Activated CD8-positive, alpha-beta T cell treated with anti-CD3 and anti-CD28 coated beads for 36 hours (primary cell): Measurements from ENCODE around the gene GREM1. TPM values are rescaled to one million over a fixed set of nuclear protein-coding genes. Genes with fewer than 3 reads are reported as not detected.

Experiments used
- ATAC-seq: fragments of 200-7000 bp; cut with Tn5 transposase; one replicate; pipeline ENCODE4 v1.10.0; 2021; ENCODE audit warnings: mild to moderate bottlenecking, moderate library complexity
- CTCF ChIA-PET: fragments of 350-600 bp; sonication (Branson Sonifier 250); formaldehyde crosslinking; loops from one replicate; lab custom pipeline; 2021; ENCODE audit warnings: antibody characterized with exemption; lab: Charles Lee
- POLR2A ChIA-PET: fragments of 350-600 bp; sonication (Branson Sonifier 250); formaldehyde crosslinking; loops from one replicate; lab custom pipeline; 2021; ENCODE audit warnings: antibody characterized with exemption; lab: Charles Lee
- DNase-seq: peaks from one replicate; pipeline ENCODE4 v3.0.0-alpha.2; 2020
- H3K27ac Mint-ChIP-seq: one replicate; pipeline ENCODE4 v1.8.0; 2021; ENCODE audit warnings: mild to moderate bottlenecking, mixed read lengths
- H3K27me3 Mint-ChIP-seq: one replicate; pipeline ENCODE4 v1.8.0; 2021; ENCODE audit warnings: mixed read lengths
- H3K36me3 Mint-ChIP-seq: one replicate; pipeline ENCODE4 v1.8.0; 2021; ENCODE audit warnings: low read depth, mixed read lengths
- H3K4me1 Mint-ChIP-seq: one replicate; pipeline ENCODE4 v1.8.0; 2021; ENCODE audit warnings: low read depth, mixed read lengths
- H3K4me3 Mint-ChIP-seq: one replicate; pipeline ENCODE4 v1.8.0; 2021; ENCODE audit warnings: mild to moderate bottlenecking, moderate library complexity, mixed read lengths
- H3K9me3 Mint-ChIP-seq: one replicate; pipeline ENCODE4 v1.8.0; 2021; ENCODE audit warnings: mixed read lengths
- intact Hi-C: fragments of 100-400 bp; cut with micrococcal nuclease; formaldehyde crosslinking; loops from one replicate; pipeline ENCODE4 v1.10.0; 2022
- total RNA-seq, 2 experiments: library from RNA; stranded (reverse); gene quantifications; one replicate each; pipeline ENCODE4 v1.2.3, GENCODE V29; 2021
- TF ChIP-seq, protein P1 (sequence below): fragments of 200-600 bp; IDR thresholded peaks from one replicate; pipeline ENCODE4 v1.8.0; 2022; ENCODE audit warnings: antibody characterized with exemption, mild to moderate bottlenecking

The GREM1 gene
- total RNA-seq, 2 experiments from 2014 or later, result not detected

DNA sequence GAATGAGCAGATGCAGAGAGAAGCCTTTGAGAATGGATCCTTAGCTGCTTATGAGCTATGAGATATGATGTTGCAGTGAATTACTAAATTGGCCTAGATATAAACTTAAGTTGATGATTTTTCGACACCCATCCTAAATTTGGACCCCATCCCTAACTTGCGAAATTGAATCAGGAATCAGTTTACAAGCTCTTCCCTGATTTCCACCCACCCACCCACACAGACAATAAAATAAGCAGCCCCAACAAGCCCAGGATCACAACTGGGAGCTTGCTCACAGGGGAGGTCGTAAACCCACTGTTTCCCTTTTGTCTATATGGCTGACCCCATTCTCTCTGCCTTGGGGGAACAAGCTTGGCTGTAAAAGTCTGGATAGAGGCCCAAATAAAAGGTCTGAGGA, 57.3 kb downstream of the GREM1 start:
- no peaks in the 10 kb centered on the region for H3K4me1 Mint-ChIP-seq
- POLR2A ChIA-PET, result no interaction called here
- no peaks in the 10 kb centered on the region for H3K9me3 Mint-ChIP-seq
- DNase-seq, result no peak
- no peaks in the 10 kb centered on the region for H3K36me3 Mint-ChIP-seq
- H3K27ac Mint-ChIP-seq, result no peak overlapping the region
- intact Hi-C loops, result no loop called here
- TF ChIP-seq, protein P1, sequence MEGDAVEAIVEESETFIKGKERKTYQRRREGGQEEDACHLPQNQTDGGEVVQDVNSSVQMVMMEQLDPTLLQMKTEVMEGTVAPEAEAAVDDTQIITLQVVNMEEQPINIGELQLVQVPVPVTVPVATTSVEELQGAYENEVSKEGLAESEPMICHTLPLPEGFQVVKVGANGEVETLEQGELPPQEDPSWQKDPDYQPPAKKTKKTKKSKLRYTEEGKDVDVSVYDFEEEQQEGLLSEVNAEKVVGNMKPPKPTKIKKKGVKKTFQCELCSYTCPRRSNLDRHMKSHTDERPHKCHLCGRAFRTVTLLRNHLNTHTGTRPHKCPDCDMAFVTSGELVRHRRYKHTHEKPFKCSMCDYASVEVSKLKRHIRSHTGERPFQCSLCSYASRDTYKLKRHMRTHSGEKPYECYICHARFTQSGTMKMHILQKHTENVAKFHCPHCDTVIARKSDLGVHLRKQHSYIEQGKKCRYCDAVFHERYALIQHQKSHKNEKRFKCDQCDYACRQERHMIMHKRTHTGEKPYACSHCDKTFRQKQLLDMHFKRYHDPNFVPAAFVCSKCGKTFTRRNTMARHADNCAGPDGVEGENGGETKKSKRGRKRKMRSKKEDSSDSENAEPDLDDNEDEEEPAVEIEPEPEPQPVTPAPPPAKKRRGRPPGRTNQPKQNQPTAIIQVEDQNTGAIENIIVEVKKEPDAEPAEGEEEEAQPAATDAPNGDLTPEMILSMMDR, result no peak
- ATAC-seq, result no peak
- CTCF ChIA-PET, result no interaction called here
- H3K27me3 Mint-ChIP-seq, result peaks cover 7% of the 10 kb centered on the region
- no peak overlapping the region for H3K4me3 Mint-ChIP-seq

DNA sequence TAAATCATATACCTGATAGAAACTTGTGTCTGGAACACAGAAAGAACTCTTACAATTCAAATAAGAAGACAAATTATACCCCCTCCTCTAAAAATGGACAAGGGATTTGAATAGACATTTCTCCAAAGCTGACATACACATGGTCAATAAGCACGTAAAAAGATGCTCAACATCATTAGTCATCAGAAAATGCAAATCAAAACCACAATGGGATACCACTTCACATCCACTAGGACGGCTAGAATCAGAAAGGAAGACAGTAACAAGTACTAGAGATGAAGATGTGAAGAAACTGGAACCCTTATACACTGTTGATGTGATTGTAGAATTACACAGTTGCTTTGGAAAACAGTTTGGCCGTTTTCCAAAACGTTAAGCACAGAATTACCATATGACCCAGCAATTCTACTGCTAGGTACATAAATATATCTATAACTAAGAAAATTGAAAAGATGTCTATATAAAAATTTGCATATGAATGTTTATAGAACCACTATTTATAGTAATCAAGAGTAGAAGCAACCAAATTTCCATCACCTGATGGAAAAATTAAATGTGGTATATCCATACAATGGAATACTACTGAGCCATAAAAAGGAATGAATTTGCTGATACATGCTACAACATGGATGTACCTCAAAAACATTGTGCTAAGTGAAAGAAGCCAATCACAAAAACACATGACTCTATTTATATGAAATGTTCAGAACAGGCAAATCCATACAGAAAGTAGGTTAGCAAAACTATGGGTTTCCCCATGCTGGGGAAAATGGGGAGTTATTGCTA, 60.8 kb downstream of the GREM1 start:
- POLR2A ChIA-PET, result no interaction called here
- Mint-ChIP-seq H3K4me3 (no peak overlapping the region), H3K36me3 (no peaks in the 10 kb centered on the region), H3K9me3 (no peaks in the 10 kb centered on the region), H3K4me1 (no peaks in the 10 kb centered on the region), H3K27ac (no peak overlapping the region), H3K27me3 (peaks cover 9% of the 10 kb centered on the region)
- CTCF ChIA-PET, result no interaction called here
- DNase-seq (no peak), ATAC-seq (no peak)
- TF ChIP-seq, protein P1, result no peak
- intact Hi-C loops, result no loop called here

DNA sequence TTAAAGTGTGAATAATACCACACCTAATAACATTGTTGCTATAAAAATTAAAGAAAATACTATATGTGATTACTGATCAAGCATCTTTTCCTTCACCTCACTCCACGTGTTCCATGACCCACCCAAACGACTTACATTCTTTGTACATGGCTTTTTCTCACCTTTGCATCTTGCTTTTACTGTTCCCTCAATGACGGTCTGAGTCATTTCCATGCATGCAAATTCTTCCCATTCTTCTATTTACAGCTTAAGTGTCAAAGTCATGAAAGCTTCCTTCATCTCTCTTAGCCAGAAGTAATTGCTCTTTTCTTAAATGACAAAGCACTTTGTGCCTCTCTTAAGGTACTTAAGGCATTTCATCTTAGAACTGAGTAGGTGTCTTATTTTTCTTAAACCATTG, 64.0 kb downstream of the GREM1 start:
- DNase-seq (no peak), ATAC-seq (no peak)
- CTCF ChIA-PET, result no interaction called here
- H3K4me3 Mint-ChIP-seq, result no peak overlapping the region
- H3K27me3 Mint-ChIP-seq, result peaks cover 7% of the 10 kb centered on the region
- intact Hi-C loops, result no loop called here
- H3K36me3 Mint-ChIP-seq, result no peaks in the 10 kb centered on the region
- H3K4me1 Mint-ChIP-seq, result no peaks in the 10 kb centered on the region
- POLR2A ChIA-PET, result no interaction called here
- TF ChIP-seq, protein P1, result no peak
- no peak overlapping the region for H3K27ac Mint-ChIP-seq
- H3K9me3 Mint-ChIP-seq, result no peaks in the 10 kb centered on the region

DNA sequence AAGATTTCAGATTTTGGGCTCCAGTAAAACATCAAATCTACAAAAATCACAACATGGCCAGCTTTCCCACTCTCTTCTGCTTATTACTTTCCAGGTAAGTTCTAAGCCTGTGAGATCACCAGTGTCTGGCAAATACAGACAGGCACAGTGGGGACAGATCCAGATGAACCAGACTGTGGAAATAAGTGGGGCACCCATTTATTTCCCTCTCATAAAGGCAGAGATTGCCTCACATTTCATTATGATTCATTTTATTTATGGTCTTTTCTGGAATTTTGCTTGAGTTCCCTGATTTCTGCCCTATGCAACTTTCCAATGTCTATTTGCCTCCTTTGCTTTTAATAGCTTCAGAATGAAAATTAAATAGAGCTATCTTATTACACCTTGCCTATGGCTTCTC, 66.8 kb downstream of the GREM1 start:
- ChIA-PET POLR2A (no interaction called here), CTCF (no interaction called here)
- Mint-ChIP-seq H3K27ac (no peak overlapping the region), H3K4me3 (no peak overlapping the region), H3K9me3 (no peaks in the 10 kb centered on the region), H3K36me3 (no peaks in the 10 kb centered on the region), H3K4me1 (no peaks in the 10 kb centered on the region), H3K27me3 (peaks cover 7% of the 10 kb centered on the region)
- DNase-seq (no peak), ATAC-seq (no peak)
- TF ChIP-seq, protein P1, result no peak
- intact Hi-C loops, result no loop called here

DNA sequence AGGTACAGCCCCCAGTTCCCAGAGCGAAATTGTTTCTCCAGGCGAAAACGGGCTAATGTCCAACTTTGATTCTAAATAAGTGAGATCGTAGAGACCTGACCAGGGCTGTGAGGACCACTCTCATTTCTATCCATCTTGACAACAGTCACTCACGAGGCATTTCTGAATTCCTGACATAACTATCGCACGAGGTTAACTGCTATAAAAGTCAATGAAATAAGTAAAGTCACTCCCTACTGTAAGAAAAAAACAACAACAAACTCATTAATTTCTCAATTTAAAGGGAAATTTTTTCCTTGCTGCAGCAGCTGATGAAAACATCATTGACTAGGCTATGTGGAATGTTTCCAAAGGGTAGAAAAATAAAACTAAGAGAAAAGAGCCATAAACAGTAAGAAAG, 69.1 kb downstream of the GREM1 start:
- ChIA-PET CTCF (no interaction called here), POLR2A (no interaction called here)
- H3K36me3 Mint-ChIP-seq, result no peaks in the 10 kb centered on the region
- peaks cover 6% of the 10 kb centered on the region for H3K27me3 Mint-ChIP-seq
- no peak overlapping the region for H3K4me3 Mint-ChIP-seq
- H3K27ac Mint-ChIP-seq, result no peak overlapping the region
- intact Hi-C loops, result no loop called here
- no peak for ATAC-seq
- TF ChIP-seq, protein P1, result no peak
- H3K4me1 Mint-ChIP-seq, result no peaks in the 10 kb centered on the region
- no peaks in the 10 kb centered on the region for H3K9me3 Mint-ChIP-seq
- no peak for DNase-seq
